Activated CD4-positive, alpha-beta T cell treated with anti-CD3 and anti-CD28 coated beads, Interleukin-10, Interleukin-2, amounts not matched to agents 100 ng/mL and 50 ng/mL, durations not matched to agents 16 hours and 8 hours (primary cell): ENCODE measurements around the gene PRXL2A.
A peak's percentile ranks its signal among the peaks of the same experiment; 100 is the strongest.
"Not testable (repeated sequence)": the region's sequence is repeated elsewhere in the genome, so short reads cannot be mapped to it uniquely, and the experiment has no call there.

Experiments used
- DNase-seq: peaks from one replicate; pipeline ENCODE4 v3.0.0-alpha.2; 2020

Gene PRXL2A

GRCh38 chr10:80462299-80462980 is 54.1 kb downstream of the PRXL2A start:
- no peak for DNase-seq

DNA sequence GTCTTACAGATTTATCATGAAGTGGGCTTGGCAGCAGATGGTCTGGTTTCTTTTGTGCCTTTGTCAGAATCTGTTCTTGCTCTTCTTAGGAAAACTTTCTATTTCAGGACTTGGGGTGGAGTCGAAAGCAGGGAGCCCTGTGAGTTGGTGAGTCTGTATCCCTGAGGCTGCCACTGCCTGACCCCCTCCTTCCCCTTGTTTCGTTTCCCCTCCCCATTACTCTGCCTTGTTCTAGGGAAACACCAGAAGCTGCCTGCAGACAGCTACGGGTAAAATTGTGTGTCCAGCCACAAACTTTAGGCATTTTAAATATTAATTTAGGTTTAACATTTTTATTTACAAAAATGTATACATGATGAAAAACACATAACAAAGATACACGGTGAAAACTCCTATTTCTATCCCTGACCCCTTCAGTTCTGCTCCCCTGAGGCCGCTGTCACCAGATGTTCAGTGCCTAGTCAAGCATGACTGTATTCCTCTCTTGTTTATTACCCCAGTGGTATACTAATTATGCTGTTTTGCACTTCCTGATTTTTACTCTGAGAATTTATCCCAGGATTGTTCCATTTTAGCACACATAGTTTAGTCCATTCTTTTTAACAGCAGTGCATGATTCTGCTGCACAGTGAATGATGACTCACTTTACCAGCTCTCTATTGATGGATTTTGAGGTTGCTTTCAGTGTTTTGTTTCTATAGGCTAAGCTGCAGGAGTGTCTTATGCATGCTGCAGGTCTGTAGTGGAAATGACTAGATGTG is 54.8 kb downstream of the PRXL2A start:
- peak; percentile 79 for DNase-seq

- DNase-seq: no peak
Measured at GRCh38 chr10:80463868-80464267, 55.5 kb downstream of the PRXL2A start.

GRCh38 chr10:80464557-80465450 is 56.5 kb downstream of the PRXL2A start:
- no peak for DNase-seq

- no peak for DNase-seq
Measured at GRCh38 chr10:80465451-80465835, 57.1 kb downstream of the PRXL2A start.

DNA sequence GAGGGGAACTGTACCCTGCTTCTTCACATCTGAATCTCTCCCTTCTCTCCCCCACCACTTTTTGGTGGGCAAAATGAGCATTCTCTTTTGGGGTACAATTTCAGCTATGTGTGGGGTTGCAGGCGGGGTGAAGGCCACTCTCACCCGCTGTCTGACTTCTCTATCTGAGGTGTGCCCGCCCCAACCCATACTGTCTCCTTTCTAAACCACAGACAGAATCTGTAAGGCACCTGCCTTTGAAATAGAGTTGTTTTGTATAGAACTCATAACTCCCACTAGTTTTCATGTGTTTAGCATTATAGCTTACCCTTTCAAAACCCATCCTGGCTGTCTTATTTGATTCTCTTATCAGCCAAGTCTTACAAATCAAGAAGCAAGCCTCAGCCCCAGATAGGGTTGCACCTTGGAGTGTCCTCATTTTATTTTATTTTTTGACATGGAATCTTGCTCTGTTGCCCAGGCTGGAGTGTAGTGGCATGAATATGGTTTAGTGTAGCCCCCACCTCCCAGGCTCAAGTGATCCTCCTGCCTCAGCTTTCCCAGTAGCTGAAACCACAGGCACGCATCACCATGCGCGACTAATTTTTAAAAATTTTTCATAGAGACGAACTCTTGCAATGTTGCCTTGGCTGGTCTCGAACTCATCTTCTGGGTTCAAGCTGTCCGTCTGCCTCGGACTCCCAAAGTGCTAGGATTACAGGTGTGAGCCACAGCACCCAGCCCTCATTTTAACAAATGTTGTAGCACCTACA is 57.7 kb downstream of the PRXL2A start:
- DNase-seq: peak; percentile 53

- no peak for DNase-seq
Measured at GRCh38 chr10:80466724-80467326, 58.5 kb downstream of the PRXL2A start.

DNA sequence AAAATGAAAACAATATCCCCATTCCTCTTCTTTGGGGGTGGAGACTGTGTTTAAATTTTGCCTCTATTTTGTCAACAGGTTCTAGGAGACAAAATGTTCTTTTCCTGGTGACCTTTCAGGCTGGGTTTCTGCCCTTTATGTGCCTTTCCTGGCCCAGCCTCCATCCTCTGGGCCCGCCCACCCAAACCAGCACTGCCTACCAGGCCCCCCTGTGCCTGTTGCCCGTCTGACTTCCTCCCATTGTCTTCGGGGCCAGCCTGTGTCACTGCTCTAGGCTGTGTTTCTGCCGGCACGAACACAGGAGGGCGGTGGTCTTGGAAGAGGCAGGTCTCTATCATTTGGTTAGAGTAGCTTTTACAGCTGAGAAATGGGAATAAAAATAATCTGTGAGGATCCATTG is 59.7 kb downstream of the PRXL2A start:
- DNase-seq: peak; percentile 74

GRCh38 chr10:80468806-80469421 is 60.6 kb downstream of the PRXL2A start:
- DNase-seq: no peak

GRCh38 chr10:80470266-80470665 is 61.9 kb downstream of the PRXL2A start:
- no peak for DNase-seq

DNA sequence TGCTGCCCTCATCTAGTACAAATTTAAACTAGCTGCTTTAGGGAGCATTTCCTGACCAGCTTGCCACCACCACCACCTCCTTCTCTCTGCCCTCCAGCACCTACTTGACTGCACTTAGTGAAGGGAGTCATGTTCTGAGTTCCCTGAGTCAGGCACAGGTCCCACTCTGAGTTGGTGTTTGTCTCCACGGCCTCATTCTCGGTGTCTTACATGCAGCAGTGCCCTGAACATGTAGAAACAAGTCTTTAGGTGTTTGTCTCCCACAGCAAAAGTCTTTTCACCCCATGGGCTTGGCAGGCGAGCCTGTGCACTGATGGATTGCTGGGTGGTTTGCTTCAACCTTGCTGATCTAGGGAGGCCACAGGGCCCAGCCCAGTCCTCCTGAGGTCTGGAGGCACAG is 62.6 kb downstream of the PRXL2A start:
- peak; percentile 69 for DNase-seq

GRCh38 chr10:80471715-80472233 is 63.4 kb downstream of the PRXL2A start:
- peak; percentile 82 for DNase-seq

DNA sequence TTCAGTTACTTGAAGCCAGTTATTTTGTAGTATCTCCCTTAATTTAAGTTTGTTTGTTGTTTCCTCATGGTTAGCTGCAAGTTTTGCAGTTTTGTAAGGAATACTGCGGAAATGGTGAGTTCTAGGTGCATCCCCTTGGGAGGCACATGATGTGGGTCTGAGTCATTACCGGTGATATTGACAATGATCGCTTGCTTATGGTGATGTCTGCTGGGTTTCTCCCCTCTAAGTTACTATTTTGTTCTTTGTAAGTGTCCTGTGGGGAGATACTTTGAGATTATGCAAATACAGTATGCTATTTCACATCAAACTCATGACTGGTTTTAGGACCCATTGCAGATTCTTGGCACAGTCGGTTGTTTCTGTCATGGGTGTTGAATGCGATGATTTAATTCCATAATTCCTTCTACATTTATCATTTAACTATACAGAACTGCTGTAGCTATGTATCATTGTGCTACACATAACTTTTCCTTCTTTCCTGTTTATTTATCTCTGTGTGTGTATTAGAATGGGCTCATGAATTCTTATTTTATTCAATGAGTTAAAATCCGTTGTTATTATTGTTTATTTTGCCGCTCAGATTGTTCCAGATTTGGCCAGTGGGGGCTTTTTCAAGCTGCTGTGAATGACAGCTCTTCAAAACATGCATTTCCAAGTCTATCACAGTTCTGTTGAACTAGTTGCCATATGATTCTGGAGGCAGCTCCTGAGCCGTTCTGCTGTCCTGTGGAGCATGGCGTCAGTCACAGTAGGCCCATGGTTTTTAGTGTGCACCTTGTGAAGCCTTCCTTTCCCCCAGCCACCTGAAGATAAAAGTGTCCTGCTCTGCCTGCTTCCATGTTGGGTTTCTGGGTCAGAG is 64.1 kb downstream of the PRXL2A start:
- peak; percentile 88 for DNase-seq

GRCh38 chr10:80473096-80473657 is 64.8 kb downstream of the PRXL2A start:
- no peak for DNase-seq

DNA sequence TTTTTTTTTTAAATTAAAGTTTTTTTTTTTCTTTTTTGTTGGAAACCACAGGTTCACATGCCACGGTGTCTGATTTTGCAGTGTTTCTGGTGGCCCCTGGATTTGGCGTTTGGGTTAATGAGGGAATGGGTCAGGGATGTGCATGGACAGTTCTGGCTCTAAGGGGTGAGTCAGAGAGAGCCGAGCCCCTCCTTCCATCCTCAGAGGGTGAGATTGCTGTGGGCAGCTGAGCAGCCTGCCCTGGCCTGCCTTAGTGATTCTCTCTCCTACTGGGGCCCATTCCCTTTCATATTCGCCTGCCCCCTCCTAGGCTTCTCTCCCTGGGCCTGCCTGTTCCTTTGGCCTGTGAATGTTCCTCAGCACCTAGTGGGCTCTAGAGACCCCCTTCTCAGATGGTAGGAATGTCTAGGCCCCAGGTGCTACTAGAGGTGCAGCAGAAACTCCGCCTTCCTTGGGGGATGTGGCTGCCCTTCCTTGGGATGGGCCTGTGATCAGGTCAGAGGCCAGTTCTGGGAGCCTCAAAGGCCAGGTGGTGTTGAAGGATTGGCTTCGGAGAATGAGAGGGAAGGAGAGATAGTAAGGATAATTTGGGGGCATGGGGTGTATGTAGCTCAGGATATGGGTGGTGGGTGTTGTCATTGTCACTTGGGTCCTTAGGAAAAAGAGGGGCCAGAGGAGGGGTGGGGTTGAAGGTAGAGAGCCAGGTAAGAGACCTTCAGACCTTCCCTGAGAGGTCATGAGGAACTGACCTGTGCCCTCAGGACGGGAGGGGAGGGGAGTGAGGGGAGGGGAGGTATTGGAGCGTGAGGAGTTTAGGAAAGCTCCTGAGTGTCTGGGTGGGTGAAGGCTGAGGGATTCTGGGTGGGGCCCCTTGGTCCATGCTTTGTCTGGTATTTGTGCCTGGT is 65.6 kb downstream of the PRXL2A start:
- no peak for DNase-seq

DNA sequence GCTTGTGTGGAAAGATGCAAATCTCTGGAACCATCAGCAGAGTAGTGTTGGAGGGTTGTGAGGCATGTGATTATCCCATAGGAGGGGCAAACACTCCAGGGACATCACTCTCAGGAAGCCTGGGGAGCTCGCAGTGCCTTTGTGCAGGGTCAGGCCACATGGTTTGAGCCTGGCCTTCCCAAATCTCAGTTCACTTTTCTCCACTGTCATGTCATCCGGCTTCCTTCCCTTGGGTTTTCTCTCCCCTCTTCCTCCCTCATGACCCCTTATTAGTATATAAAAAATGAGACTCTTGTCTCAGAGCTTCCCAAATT is 66.2 kb downstream of the PRXL2A start:
- DNase-seq: no peak

- DNase-seq: no peak
Measured at GRCh38 chr10:80474941-80475340, 66.6 kb downstream of the PRXL2A start.

DNA sequence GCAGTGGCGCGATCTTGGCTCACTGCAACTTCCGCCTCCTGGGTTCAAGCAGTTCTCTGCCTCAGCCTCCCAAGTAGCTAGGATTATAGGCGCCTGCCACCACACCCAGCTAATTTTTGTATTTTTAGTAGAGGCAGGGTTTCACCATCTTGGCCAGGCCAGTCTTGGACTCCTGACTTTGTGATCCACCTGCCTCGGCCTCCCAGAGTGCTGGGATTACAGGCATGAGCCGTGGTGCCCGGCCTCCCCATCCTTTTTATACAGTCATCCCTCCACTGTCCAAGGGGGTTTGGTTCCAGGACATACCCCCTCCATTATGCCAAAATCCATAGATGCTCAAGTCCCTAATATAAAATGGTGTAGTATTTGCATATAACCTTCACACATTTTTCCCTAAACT is 67.3 kb downstream of the PRXL2A start:
- not testable (repeated sequence) for DNase-seq

DNA sequence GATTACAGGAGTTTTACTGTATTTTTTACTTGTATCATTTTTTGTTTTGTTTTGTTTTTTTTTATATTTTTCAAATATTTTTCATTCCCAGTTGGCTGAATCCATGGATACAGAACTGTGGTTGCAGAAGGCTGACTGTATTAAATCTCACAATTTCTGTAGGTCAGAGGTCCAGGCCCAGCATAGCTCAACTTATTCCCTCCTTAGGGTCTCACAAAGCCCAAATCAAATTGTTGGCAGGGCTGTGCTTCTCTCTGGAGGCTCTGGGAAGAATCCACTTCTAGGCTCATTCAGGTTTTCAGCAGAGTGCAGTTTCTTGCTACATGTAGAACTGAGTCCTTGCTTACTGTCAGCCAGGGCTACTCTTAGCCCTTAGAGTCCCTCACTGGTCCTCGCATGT is 68.3 kb downstream of the PRXL2A start:
- no peak for DNase-seq
